Ramos (cell line): ENCODE measurements around the gene CCDC40.

ENCODE experiments used
- in situ Hi-C: fragments of 300-500 bp; cut with MboI; formaldehyde crosslinking; loops from one replicate; pipeline ENCODE4 v1.14.3; 2022; ENCODE audit warnings: low sequenced_read_pairs; ENCODE audit not compliant: unreplicated experiment

The CCDC40 gene

DNA sequence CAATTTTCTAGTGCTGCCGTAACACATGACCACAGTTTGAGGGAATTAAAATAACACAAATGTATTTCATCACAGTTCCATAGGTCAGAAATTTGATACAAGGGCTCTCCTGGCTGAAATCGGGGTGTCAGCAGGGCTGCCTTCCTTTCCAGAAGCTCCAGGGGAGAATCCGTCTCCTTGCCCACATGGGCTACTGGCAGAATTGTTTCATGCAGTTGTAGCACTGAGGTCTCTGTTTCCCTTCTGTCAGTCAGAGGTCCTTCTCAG lies 89.9 kb downstream of the CCDC40 start:
- in situ Hi-C loops: no loop called here

DNA sequence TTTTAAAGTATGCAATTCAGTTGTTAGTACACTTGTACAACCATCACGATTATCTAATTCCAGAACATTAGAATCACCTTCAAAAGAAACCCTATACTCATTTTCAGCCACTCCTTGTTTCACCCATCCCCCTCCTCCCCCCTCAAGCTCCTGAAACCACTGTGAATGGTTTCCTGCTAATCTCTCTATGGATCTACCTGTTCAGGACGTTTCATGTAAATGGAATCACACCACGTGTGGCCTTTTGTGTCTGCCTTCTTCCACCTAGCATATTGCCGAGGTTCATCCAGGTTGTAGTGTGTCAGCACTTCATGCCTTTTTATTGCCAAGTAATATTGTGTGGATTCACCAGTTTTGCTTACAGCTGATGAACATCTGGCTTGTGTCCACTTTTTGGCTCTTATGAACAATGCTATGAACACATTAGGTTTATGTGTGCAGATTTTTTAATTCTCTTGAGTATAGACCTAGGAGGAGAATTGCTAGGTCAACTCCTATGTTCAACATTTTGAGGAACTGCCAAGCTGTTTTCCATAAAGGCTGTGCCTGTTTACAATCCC lies 92.6 kb downstream of the CCDC40 start:
- in situ Hi-C loops: no loop called here

DNA sequence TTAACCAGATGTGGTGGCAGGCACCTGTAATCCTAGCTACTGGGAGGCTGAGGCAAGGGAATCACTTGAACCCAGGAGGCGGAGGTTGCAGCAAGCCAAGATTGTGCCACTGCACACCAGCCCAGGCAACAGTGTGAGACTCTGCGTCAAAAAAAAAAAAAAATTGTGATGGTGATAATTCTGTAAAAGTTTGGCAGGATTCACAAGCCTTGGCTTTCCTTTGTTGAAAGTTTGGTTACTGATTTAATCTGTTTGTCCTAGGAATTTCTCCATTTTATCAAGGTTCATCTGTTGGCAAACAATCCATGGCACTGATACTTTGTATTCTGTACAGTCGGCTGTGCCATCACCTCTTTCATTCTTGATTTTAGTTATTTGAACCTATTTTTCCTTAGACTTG lies 94.5 kb downstream of the CCDC40 start:
- in situ Hi-C loops: no loop called here

DNA sequence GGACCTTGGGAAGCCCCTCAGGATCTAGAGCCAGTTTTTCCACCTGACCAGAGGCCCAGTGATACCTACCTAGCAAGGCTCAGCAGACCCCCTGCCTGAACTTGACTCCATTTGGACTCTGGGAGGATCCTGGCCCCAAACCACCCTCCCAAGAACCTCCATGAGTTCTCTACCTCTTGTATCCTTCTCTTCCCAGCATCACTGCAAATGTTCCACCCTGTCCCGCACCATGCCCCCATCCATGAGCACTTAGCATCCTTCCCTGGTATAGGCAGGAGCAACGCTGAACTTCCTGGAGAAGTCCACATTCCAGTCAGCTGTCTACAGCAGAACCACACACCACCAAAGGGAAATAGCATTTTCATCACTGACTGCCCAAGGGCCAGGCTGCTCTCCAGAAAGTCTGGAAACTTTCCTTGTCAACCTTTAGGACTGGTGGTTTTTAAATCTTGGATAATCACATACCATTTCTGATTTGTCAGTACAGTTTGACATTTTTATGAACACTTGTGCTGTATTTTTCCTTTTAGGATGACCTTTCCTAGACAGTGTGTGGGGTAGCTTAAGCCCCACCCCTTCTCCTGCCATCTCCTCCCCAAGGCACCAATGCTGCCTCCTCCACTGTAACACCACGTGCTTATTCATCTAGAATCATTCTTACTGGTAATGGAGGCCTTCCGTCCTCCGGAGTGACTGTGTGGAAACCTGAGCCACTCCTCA lies 96.6 kb downstream of the CCDC40 start:
- in situ Hi-C loops: no loop called here

DNA sequence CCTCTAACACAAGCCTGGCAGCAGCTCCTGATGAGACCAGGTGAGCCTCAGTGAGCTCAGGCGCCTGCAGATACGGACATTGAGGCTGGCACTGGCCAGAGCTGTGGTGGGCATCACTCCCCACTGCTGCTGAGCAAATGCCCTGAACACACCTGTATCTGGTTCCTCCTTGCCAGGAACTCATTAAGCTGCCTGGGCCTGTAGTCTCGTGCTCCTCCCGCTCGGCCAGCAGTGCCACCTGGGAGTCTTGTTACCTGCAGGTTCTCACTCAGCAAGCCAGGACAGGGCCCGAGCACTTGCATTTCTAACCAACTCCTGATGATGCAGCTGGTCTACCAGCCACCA lies 97.2 kb downstream of the CCDC40 start:
- in situ Hi-C loops: no loop called here

DNA sequence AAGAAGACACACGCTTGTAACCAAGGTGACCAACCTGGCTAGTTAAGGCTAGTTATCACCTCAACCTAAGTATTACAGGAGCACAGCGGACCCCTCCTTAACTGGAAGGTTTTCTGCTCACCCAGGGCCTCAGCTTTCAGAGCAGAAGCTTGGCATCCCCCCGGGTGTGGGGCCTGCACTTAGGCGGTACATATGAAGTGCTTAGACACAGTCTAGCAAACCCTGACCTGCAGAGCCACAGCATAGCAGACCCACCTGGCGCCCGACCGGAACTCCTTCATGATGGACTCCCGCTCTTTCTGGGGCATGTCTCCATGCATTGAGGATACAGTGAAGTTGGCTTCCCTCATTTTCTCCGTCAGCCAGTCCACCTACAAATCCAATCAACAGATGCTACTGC lies 100.7 kb downstream of the CCDC40 start:
- in situ Hi-C loops: no loop called here

DNA sequence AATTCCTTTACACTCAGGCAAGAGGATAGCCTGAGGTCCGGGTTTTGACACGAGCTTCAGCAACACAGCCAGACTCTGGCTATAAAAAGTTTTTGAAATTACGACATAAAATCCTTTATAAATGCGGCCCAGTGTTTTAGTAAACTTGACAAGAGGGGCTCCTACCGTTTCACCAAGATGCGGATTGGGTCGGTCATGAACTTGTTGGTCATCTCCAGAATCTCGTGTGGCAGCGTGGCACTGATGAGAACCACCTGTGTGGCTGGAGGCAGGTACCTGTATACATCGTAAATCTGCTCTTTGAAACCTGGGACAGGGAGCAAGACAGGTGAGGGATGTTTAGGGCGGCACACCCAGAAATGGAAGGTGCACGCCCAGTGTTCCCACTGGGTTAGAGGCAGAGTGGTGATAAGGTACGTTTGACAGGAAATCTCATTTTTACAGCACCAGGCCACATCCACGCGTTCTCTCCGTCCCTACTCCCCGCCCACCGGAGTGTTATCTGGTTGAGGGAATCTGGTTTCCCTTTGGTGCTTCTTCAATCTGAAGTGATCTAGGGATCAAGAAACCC lies 102.5 kb downstream of the CCDC40 start:
- in situ Hi-C loops: no loop called here

DNA sequence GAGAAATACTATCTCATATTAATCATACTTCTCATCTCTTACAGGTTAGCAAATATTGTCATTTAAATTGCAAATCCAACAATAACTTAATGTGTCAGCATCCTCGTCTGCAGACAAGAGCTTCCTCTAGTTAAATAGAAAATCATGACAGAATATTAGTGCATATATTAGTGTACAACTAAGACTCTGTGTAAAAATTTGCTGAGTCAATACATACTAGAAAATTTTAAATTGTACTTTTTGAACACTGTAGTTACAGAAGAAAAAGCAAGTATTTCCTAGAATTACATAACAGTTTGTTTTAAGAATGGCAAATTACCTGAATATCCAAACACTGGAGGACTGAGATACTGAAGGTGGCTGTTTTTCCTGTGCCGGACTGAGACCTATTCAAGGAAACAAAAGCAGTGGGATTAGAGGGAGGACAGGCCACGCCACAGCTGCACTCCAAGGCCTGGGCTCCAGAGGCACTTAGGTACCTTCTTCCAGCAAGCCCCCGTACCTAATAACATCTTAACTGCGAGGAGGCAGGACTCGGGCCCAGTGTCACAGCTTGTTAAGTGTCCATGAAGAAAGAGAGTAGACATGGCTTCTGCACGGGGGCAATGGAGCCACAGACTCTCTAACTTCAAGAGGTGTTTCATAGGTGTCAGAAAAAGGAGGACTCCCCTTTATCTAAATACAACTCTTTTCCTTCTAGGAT lies 105.2 kb downstream of the CCDC40 start:
- in situ Hi-C loops: no loop called here

DNA sequence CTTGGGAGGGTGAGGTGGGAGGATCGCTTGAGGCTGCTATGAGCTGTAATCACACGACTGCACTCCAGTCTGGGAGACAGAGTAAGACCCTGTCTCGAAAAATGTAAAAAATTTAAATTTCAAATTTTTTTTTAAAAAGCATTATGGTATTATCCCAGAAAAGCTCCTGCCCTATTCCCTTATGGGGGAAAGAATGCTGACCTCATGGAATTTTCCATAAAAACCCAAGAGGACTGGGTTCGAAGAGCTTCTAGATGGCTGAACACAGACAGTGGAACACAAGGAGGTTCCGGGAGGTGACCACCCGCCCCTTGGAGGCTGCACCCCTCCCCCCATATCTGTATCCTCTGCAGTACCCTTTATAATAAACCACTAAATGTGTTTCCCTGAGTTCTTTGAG lies 106.5 kb downstream of the CCDC40 start:
- in situ Hi-C loops: no loop called here

DNA sequence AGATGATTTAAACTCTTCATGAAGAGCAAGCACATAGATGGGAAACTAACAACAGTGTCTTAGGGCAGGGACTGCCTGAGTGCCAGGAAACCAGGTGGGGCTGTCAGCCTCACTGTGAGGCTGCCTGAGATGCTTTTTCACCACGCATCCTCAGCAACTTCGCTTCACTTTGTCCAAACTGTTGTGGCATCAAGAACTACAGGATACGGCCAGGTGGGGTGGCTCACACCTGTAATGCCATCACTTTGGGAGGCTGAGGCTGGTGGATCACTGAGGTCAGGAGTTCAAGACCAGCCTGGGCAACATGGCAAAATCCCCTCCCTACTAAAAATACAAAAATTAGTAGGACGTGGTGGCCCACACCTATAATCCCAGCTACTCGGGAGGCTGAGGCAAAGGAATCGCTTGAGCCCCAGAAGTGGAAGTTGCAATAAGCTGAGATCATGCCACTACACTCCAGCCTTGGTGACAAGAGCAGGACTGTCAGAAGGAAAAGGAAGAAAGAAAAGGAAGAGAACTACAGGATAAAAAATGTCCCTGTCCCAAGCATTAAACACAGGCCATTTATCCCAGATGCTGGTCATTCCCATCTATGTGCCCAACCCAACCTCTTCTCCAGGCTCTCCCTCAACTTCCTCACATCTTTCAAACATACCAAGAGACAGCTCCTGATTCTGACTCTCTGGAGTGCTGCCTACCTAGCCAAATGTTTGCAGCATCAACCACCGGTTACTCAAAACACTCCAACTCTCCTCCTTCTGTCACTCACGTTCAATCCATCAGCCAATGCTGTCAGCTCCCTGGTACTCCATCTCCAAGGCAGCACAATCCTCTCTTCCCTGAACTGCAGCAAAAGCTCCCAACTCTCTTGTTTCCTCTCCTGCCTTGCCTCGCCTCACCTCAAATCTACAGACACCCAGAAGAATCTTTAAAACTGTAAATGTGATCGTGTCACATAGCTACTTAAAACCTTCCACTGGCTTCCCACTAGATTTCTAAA lies 108.9 kb downstream of the CCDC40 start:
- in situ Hi-C loops: no loop called here

DNA sequence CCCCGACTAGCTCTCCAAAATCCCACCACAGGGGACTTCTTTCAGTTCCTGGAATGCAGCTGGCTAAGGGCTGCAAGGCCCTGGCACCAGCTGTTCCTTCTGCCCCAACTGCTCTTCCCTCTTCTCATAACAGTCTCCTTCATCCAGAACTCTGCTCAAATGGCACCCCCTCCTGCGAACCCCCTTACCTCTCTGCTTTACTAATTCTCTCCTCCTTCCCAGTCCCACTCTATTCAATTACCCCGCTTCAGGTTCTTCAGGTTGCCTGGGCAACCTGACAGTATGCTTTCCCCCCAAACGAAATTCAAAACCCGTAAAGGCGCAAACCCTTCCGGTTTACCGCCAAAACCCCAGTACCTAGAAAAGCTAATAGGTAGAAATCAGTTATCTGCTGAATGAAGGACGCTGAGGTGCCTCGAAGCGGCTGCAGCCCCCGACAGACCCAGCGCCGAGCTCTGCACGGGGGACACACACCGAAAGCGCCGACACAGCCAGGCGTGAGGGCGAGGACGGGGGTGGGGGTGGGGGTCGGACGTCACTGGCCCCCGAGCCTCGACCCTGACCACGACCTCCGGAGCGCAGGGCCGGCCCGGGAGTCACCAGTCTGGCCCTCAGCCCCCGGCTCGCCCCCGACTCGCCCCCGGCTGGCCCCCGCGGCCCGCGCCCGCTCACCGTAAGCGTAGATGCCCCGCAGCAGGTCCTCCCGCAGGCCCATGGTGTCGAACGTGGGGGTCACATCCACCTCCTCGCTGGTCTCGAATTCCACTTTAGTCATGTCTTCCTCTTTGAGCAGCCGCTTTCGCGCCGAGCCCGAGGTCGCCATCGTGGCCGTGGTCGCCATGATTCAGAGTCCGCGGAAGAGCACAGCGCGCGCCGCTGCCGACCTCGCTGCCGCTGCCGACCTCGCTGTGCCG lies 109.9 kb downstream of the CCDC40 start:
- in situ Hi-C loops: no loop called here

DNA sequence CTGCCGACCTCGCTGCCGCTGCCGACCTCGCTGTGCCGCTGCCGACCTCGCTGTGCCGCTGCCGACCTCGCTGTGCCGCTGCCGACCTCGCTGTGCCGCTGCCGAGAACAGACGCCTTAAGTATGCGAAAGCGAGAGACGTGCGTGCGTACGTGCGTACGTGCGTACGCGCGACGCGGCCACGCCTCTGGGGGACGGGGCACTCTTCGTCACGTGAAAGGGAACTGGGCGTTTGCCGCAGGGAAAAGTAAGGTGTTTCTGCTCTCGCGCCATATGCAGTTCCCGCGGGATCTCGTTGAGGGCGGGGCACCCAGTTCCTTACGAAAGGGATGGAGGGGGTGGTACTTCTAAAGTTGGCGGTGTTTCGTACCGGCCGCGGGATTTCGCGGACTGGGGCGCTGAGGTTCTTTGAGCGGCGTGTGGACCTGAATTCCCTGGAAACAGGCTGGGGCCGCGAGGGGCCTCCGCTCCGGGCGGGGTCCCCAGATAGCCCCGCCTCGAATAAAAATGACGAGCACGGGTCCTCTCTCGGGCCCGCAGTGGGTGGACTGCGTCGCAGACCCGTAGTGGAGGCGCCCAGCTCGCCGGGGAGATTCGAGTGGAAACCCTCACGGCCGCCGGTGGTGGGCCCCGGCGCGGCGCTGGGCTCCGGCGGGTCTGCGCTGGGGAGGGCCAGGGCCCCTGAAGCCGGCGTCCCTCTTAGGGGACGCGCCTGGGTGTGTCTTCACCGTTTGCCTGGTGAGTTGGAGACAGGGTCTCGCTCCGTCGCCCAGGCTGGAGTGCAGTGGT lies 110.8 kb downstream of the CCDC40 start, which contains the start of gene EIF4A3:
EIF4A3 (minus strand) TSS at position 94 of the 788 bp plus-strand sequence. CDS start 167 bp downstream, outside the sequence.
- in situ Hi-C loops: no loop called here
